HCEC 1CT (cell line): ENCODE results near the gene DKK2.
"Not testable (repeated sequence)": the region's sequence is repeated elsewhere in the genome, so short reads cannot be mapped to it uniquely, and the experiment has no call there.

Experiments
- DNase-seq: peaks from one replicate; pipeline ENCODE4 v3.0.0-alpha.2; 2017

Gene DKK2

DNA sequence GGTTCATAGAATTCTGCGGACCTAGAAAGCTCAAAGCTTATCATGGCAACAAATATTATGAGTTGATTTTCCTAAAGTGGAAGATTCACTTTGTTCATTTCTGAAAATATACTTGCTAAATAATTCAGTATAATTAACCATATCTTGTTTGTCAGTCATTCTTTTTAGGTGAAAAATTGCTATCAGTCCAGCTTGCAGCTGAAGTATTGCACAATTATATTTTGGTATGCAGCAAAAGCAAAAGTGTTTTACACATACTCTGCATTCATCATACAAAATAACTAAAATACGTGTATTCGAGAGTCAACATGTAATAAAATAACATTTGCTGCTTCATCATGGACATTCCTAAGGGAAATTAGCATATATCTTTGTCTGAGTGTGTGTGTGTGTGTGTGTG, 24.8 kb downstream of the DKK2 start:
- DNase-seq, result no peak

GRCh38 chr4:107009196-107009968, 26.7 kb downstream of the DKK2 start:
- no peak for DNase-seq

DNA sequence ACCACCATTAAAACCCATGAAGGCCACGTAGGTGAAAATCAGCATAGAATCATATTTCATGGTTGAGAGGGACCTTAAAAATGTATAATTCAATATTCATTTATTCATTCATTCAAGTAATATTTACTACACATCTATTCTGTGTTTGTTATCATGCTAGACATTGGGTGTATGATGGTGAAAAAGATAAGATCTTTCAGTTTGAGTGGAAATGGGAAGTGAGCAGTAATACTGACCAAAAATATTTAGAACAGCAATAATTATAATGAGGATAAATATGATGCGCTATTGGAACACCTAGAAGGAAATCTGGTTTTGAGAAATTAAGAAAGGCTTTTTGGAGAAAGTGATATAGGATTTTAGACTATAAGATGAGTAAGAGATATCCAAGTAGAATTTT, 28.0 kb downstream of the DKK2 start:
- no peak for DNase-seq

- DNase-seq, result no peak
Observed at GRCh38 chr4:107006218-107006617, 29.9 kb downstream of the DKK2 start.

GRCh38 chr4:106996490-106996889, 39.6 kb downstream of the DKK2 start:
- DNase-seq, result no peak

DNA sequence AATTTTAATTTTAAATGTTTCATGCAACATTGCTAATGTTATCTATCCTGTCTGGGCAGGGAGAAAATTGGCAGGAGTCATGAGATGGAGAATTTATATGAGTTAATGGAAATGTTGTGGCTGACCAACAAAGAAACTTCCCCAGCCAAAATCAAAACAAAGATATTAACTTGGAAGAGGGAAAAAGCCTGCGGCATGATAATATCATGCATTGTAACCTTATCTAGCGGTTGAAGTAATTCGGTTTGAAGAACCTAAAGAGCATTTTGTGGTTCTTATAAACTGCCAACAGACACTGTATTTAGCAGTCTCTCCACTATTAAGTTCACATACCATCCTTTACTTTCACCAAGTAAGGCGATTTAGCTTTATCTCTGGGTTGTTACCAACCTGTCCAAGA, 42.3 kb downstream of the DKK2 start:
- DNase-seq, result no peak

- DNase-seq, result no peak
Observed at GRCh38 chr4:106987311-106987710, 48.8 kb downstream of the DKK2 start.

DNA sequence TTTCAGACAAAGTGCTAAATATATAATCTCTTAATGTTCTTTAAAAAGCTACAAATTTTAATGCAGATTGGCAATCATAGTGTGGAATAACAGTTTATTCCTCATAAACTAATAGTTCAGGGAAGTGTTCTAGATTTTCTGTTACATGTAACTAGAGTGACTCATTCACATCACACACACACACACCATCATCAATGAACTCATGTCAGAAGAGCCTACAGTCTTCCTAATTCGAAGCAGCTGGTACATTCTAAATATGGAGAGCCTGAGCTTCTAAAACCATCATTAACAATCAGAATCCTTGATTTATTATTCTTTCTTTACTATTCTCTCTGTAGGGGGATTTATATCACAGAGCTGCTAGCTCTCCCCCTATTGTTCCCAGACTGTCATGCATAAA, 49.6 kb downstream of the DKK2 start:
- peak; percentile 68 for DNase-seq

GRCh38 chr4:106985830-106986229, 50.3 kb downstream of the DKK2 start:
- peak; percentile 22 for DNase-seq

DNA sequence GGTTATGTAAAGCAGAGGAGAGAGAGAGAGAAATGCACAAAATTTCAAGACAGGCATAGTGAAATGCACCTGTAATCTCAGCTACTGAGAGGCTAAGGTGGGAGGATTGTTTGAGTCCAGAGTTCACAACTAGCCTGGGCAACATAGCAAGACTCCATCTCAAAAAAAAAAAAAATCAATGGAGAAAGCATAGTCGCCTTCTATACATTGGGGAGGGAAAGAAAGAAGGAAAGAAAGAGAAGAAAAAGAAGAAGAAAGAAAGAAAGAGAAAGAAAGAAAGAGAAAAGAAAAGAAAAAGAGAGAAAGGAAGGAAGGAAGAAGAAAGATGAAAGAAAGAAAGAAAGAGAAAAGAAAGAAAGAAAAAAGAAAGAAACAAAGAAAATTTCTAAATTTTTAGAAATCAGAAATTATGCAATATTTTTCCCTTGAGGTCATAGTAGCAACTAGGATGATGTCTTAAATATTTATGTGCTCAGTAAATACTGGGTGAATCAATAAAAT, 53.4 kb downstream of the DKK2 start:
- no peak for DNase-seq

- no peak for DNase-seq
Observed at GRCh38 chr4:106981431-106981830, 54.7 kb downstream of the DKK2 start.

GRCh38 chr4:106979476-106979875, 56.6 kb downstream of the DKK2 start:
- DNase-seq, result no peak

GRCh38 chr4:106978046-106978774, 57.9 kb downstream of the DKK2 start:
- no peak for DNase-seq

DNA sequence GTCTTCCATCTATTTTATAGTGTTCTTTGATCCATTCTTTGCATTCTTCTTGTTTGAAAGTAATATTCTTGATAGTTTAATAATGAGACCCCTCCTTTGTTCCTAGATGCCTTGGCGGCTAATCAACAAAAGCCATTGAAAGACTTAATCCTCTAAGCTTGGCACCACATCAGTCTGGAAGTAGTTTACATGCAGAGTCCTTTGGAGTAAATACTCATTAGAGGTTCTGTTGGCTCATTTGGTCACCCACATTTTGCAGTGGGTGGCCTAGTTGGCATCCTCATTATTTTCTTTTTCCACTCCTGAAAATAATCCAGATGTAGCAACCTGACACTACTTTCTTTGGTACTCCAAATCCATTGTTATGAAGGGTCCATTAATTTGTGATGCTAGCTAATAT, 64.5 kb downstream of the DKK2 start:
- no peak for DNase-seq

GRCh38 chr4:106967892-106968291, 68.2 kb downstream of the DKK2 start:
- no peak for DNase-seq

DNA sequence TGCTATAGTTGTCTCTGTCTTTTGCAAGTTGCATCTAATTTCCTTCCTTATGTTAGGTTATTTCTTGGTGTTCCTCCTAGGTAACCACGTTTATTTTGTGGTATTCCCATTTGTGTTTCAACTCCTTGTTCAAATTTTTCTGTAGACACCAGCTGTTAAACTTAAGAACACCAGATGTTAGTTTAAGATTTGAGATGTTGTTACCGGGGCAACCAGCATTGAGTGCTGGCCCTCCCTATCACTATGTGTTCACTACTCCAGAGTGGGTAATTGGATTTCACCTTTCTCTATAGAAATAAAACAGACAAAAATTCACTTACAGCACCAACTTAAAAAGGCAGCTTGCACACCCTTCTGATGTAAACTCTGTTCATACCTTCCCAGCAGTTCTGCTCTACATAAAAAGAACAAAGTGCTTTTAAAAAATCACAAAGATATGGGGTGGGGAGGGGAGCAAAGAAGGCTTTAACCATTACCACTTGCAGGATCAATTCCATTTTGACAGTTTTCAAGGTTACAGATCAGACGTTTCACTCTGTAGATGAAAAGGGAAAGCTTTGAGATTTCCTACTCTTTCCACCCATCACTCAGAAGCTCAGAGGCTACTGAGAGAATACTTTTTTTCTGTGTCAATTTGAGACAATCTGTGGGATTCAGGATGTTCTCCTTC, 82.9 kb downstream of the DKK2 start:
- no peak for DNase-seq

DNA sequence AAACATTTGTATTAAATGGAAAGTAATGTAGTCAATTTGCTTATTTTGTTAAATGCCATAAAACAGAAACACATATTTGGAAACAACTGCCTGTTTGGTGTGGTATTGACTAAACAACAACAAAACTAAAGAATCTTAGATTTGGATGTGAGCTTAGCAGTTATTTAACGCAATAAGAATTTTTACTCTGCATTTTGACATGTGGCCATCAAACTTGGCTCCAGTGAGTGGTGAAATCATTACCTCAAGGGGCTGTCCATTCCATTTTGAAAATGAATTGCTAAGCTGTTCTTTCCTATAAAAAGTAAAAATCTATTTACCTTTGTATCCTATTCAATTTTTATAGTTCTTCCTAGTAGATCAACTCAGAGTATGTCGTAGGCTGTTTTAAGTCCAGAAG, 84.2 kb downstream of the DKK2 start:
- DNase-seq, result no peak

DNA sequence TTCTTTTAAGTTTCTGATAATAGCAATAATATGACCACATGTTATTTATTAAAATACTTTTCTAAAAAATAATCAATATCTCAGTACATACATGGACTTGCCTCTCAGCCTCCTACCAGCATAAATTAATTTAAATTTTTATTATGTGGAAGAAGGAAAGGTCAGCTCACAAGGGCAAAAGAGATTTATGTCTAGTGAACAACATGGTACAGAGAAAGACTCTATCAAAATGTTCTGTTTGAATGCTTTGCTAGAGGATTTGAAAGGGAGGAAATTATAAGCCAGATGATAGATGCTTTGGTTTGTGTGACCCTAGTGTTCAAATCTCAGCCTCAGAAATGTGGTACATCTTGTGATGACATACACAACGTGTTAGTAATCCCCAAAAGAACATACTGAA, 94.3 kb downstream of the DKK2 start:
- DNase-seq, result no peak

DNA sequence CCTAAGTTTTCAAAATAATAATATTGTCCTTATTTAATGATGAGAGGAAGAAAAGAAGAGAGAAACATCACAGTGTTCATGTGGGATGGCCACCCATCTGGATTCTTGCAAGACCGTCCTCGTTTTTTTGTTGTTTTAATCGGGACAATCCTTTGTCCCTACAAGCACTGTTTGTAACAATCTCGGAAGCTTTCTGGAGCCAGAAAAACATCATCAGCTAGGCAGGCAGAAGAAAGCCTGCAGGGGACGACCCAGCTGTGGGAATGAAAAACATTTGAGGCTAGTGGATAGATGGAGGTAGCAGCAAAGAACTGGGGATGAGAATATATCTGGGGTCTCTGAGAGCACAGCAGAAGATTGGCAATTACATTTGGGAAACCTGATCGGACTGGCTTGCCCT, 105.6 kb downstream of the DKK2 start:
- DNase-seq, result no peak

DNA sequence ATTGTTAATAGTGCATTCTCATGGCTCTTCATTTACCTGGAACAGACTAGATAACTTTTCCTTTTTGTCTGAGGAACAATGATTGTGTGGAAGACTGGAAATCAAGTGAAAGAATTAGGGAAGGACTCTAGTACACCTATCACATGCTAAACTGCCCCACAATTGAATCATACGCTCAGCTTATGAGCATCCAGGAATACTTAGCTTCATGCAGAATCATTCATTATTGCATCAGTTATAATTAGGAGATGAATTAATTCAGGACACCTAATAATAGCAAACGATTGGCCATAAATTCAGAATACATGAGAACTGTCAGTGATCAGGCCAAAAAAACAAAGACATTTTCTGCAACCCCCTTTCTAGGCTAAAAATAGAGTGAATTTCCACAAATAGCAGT, 106.9 kb downstream of the DKK2 start:
- no peak for DNase-seq

DNA sequence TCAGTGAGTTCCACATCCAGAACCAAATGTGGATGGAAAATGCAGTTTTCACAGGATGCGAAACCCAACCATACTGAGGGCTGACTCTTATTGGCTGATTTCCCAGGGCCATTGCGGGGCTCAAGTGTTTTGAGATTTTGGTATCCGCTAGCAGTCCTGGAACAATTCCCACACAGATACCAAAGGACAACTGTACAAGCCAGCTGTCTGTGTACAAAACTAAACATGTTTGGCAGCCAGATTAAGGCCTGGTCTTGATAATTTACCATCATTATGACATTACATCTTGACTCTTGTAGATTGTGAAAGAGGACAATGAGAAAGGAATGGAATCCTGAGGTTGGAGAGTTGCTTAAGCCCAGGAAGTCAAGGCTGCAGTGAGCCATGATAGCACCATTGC, 121.9 kb downstream of the DKK2 start:
- peak; percentile 3 for DNase-seq

- no peak for DNase-seq
Observed at GRCh38 chr4:106909486-106910188, 126.5 kb downstream of the DKK2 start.

GRCh38 chr4:106908049-106908448, 128.1 kb downstream of the DKK2 start:
- not testable (repeated sequence) for DNase-seq
